NCI-H187 (cell line): ENCODE results near the gene ARHGAP8.

Source experiments
- DNase-seq, 2 experiments: peaks; one replicate each; lab custom pipeline; 2025; lab: John Stamatoyannopoulos, UW

Gene ARHGAP8

GRCh38 chr22:44804327-44804726 lies 52.0 kb downstream of the ARHGAP8 start:
- no peak for DNase-seq

GRCh38 chr22:44805711-44806110 lies 53.3 kb downstream of the ARHGAP8 start:
- no peak for DNase-seq

- no peak for DNase-seq
These were observed 54.9 kb downstream of the ARHGAP8 start for GRCh38 chr22:44807232-44807631.

GRCh38 chr22:44807915-44808690 lies 55.7 kb downstream of the ARHGAP8 start:
- DNase-seq = no peak

- DNase-seq = no peak
These were observed 57.1 kb downstream of the ARHGAP8 start for GRCh38 chr22:44809456-44809855.

GRCh38 chr22:44811141-44811540 lies 58.8 kb downstream of the ARHGAP8 start:
- no peak for DNase-seq

GRCh38 chr22:44813416-44813815 lies 61.0 kb downstream of the ARHGAP8 start:
- no peak for DNase-seq

- DNase-seq = no peak
These were observed 62.1 kb downstream of the ARHGAP8 start for GRCh38 chr22:44814266-44815098.

GRCh38 chr22:44815099-44816070 lies 63.0 kb downstream of the ARHGAP8 start:
- DNase-seq = no peak

GRCh38 chr22:44816141-44816540 lies 63.8 kb downstream of the ARHGAP8 start:
- no peak for DNase-seq

GRCh38 chr22:44818727-44819126 lies 66.4 kb downstream of the ARHGAP8 start:
- no peak for DNase-seq

GRCh38 chr22:44819966-44820631 lies 67.7 kb downstream of the ARHGAP8 start:
- no peak for DNase-seq

- no peak for DNase-seq
These were observed 69.5 kb downstream of the ARHGAP8 start for GRCh38 chr22:44821741-44822475.

GRCh38 chr22:44822534-44822933 lies 70.2 kb downstream of the ARHGAP8 start:
- DNase-seq = no peak

GRCh38 chr22:44823396-44823795 lies 71.0 kb downstream of the ARHGAP8 start:
- no peak for DNase-seq

GRCh38 chr22:44823806-44824205 lies 71.4 kb downstream of the ARHGAP8 start:
- DNase-seq = no peak

- DNase-seq = no peak
These were observed 71.9 kb downstream of the ARHGAP8 start for GRCh38 chr22:44824271-44824670.

- no peak for DNase-seq
These were observed 73.2 kb downstream of the ARHGAP8 start for GRCh38 chr22:44825310-44826150.

GRCh38 chr22:44827666-44828190 lies 75.4 kb downstream of the ARHGAP8 start:
- no peak for DNase-seq

GRCh38 chr22:44828193-44828592 lies 75.8 kb downstream of the ARHGAP8 start:
- DNase-seq = no peak
